ENCODE data around the gene CAMK2A. TPM values are rescaled to one million over a fixed set of nuclear protein-coding genes. Genes with fewer than 3 reads are reported as not detected.

Gene CAMK2A
- total and polyA plus RNA-seq, 2 donors (not counting 1 experiment from before 2014, with no cell fraction given), result 2.1 to 3.1 TPM

- Histone ChIP-seq H3K9me3 (ENCODE audit: control insufficient read depth, insufficient read depth, low read depth, low read length) (no peaks in the 10 kb centered on the region), H3K36me3 (ENCODE audit: control insufficient read depth, insufficient read depth, low read length) (no peaks in the 10 kb centered on the region), H2AFZ (ENCODE audit: low read length) (no peak overlapping the region), H3K79me2 (ENCODE audit: control insufficient read depth, insufficient read depth, low read length) (no peaks in the 10 kb centered on the region), H3K27ac (ENCODE audit: insufficient read depth, low read length) (no peak overlapping the region), H3K4me3 (replicated peaks in 1 of 4; ENCODE audit: control extremely low read depth in 1 of 4, insufficient read depth in 1 of 4, low read depth in 3 of 4, low read length in 4 of 4) (no peak overlapping the region), H3K27me3 (ENCODE audit: control insufficient read depth, insufficient read depth, low read length) (no peaks in the 10 kb centered on the region), H3K4me1 (ENCODE audit: control insufficient read depth, extremely low read depth, insufficient read depth, low read length) (no peaks in the 10 kb centered on the region), H4K20me1 (ENCODE audit: control insufficient read depth, extremely low read depth, insufficient read depth, low read length) (no peaks in the 10 kb centered on the region), H3K9ac (ENCODE audit: insufficient read depth, low read length) (no peak overlapping the region), H3K4me2 (ENCODE audit: extremely low read depth, insufficient read depth, low read length) (no peak overlapping the region)
- TF ChIP-seq, protein P1, sequence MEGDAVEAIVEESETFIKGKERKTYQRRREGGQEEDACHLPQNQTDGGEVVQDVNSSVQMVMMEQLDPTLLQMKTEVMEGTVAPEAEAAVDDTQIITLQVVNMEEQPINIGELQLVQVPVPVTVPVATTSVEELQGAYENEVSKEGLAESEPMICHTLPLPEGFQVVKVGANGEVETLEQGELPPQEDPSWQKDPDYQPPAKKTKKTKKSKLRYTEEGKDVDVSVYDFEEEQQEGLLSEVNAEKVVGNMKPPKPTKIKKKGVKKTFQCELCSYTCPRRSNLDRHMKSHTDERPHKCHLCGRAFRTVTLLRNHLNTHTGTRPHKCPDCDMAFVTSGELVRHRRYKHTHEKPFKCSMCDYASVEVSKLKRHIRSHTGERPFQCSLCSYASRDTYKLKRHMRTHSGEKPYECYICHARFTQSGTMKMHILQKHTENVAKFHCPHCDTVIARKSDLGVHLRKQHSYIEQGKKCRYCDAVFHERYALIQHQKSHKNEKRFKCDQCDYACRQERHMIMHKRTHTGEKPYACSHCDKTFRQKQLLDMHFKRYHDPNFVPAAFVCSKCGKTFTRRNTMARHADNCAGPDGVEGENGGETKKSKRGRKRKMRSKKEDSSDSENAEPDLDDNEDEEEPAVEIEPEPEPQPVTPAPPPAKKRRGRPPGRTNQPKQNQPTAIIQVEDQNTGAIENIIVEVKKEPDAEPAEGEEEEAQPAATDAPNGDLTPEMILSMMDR (conservative IDR thresholded peaks at IDR 0.05 in 1 of 2, IDR thresholded peaks at IDR 0.05 in 1 of 2; ENCODE audit: low read depth in 1 of 2, low read length in 2 of 2), result no peak
- TF ChIP-seq EZH2 (IDR thresholded peaks at IDR 0.05; ENCODE audit: low read length, missing control alignments), result no peak
- no peak for DNase-seq (ENCODE audit: low read depth in 2 of 2)
Observed at GRCh38 chr5:150229571-150229970, 60.0 kb downstream of the CAMK2A start.

DNA sequence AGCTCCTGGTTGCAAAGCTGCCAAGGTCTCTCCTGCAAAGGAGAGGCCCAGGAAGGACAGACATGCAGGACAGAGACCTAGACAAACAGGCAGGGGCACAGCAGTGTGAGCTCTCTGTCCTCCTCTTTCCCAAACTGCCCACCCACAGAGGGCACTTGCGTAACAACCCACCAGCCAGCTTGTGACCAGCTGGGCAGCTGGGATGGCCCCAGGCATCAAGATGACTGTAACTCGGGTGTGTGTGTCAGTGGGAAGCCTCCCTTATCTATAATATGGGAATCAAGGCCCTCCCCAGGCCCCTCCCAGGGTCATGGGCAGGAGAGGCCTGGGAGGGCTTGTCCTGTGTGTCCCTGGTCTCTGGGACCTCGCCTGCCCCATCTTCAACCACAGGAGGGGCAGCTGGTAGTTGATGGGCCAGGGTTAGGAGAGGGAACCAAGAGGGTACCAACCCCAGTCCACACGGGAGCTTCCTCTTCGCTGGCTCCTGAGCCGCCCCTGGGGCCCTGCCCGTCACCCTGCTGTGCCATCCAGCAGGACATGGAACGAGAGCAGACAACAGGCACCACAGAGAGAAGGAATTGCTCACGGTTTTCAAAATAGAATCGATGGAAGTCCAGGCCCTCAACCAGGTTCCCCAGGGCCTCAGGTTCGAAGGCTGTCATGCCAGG is 61.8 kb downstream of the CAMK2A start:
- Histone ChIP-seq H2AFZ (ENCODE audit: low read length) (no peak overlapping the region), H3K27me3 (ENCODE audit: control insufficient read depth, insufficient read depth, low read length) (no peaks in the 10 kb centered on the region), H3K4me1 (ENCODE audit: control insufficient read depth, extremely low read depth, insufficient read depth, low read length) (no peaks in the 10 kb centered on the region), H3K9me3 (ENCODE audit: control insufficient read depth, insufficient read depth, low read depth, low read length) (no peaks in the 10 kb centered on the region), H3K9ac (ENCODE audit: insufficient read depth, low read length) (no peak overlapping the region), H3K27ac (ENCODE audit: insufficient read depth, low read length) (no peak overlapping the region), H3K79me2 (ENCODE audit: control insufficient read depth, insufficient read depth, low read length) (no peaks in the 10 kb centered on the region), H3K36me3 (ENCODE audit: control insufficient read depth, insufficient read depth, low read length) (no peaks in the 10 kb centered on the region), H4K20me1 (ENCODE audit: control insufficient read depth, extremely low read depth, insufficient read depth, low read length) (no peaks in the 10 kb centered on the region), H3K4me2 (ENCODE audit: extremely low read depth, insufficient read depth, low read length) (no peak overlapping the region), H3K4me3 (replicated peaks in 1 of 4; ENCODE audit: control extremely low read depth in 1 of 4, insufficient read depth in 1 of 4, low read depth in 3 of 4, low read length in 4 of 4) (no peak overlapping the region)
- DNase-seq (ENCODE audit: low read depth in 2 of 2), result peak in 1 of 2 donors; percentile 39
- TF ChIP-seq, protein P1 (conservative IDR thresholded peaks at IDR 0.05 in 1 of 2, IDR thresholded peaks at IDR 0.05 in 1 of 2; ENCODE audit: low read depth in 1 of 2, low read length in 2 of 2), result no peak
- no peak for TF ChIP-seq EZH2 (IDR thresholded peaks at IDR 0.05; ENCODE audit: low read length, missing control alignments)

DNA sequence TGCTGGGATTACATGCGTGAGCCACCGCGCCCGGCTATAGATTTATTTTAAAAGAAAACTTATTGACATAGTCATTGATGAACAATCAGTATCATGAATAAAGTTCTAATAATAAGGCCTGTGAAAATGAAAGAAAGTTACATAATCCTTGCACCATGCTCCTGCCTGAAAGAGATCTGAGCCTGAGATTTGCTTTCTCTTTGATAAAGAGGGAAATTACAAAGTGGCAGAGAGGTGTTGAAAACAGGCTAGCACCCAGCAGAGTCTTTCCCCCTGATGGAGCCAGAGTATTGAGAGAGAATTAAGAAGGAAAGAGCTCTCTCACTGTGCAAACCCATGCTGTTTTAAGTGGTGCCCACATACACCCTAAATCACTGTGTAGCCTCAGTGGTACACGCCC is 62.5 kb downstream of the CAMK2A start:
- Histone ChIP-seq H3K4me1 (ENCODE audit: control insufficient read depth, extremely low read depth, insufficient read depth, low read length) (no peaks in the 10 kb centered on the region), H3K4me2 (ENCODE audit: extremely low read depth, insufficient read depth, low read length) (no peak overlapping the region), H3K4me3 (replicated peaks in 1 of 4; ENCODE audit: control extremely low read depth in 1 of 4, insufficient read depth in 1 of 4, low read depth in 3 of 4, low read length in 4 of 4) (no peak overlapping the region), H4K20me1 (ENCODE audit: control insufficient read depth, extremely low read depth, insufficient read depth, low read length) (no peaks in the 10 kb centered on the region), H3K79me2 (ENCODE audit: control insufficient read depth, insufficient read depth, low read length) (no peaks in the 10 kb centered on the region), H3K27ac (ENCODE audit: insufficient read depth, low read length) (no peak overlapping the region), H2AFZ (ENCODE audit: low read length) (no peak overlapping the region), H3K9ac (ENCODE audit: insufficient read depth, low read length) (no peak overlapping the region), H3K27me3 (ENCODE audit: control insufficient read depth, insufficient read depth, low read length) (no peaks in the 10 kb centered on the region), H3K9me3 (ENCODE audit: control insufficient read depth, insufficient read depth, low read depth, low read length) (no peaks in the 10 kb centered on the region), H3K36me3 (ENCODE audit: control insufficient read depth, insufficient read depth, low read length) (no peaks in the 10 kb centered on the region)
- TF ChIP-seq EZH2 (IDR thresholded peaks at IDR 0.05; ENCODE audit: low read length, missing control alignments), result no peak
- TF ChIP-seq, protein P1 (conservative IDR thresholded peaks at IDR 0.05 in 1 of 2, IDR thresholded peaks at IDR 0.05 in 1 of 2; ENCODE audit: low read depth in 1 of 2, low read length in 2 of 2), result no peak
- DNase-seq (ENCODE audit: low read depth in 2 of 2), result no peak

All from fibroblast of lung (primary cell).